Hepatic stellate cell (primary cell): ENCODE data around the gene CABLES1.
"Not testable (repeated sequence)": the region's sequence is repeated elsewhere in the genome, so short reads cannot be mapped to it uniquely, and the experiment has no call there.

Source experiments
- DNase-seq: peaks from one replicate; pipeline ENCODE4 v3.0.0; 2011; ENCODE audit warnings: low spot score

CABLES1 gene

GRCh38 chr18:23269068-23269467, 133.8 kb downstream of the CABLES1 start:
- not testable (repeated sequence) for DNase-seq

GRCh38 chr18:23269928-23270327, 134.6 kb downstream of the CABLES1 start:
- DNase-seq, result no peak

GRCh38 chr18:23270986-23271680, 135.8 kb downstream of the CABLES1 start:
- DNase-seq, result no peak

GRCh38 chr18:23272498-23273232, 137.4 kb downstream of the CABLES1 start:
- DNase-seq, result no peak

- no peak for DNase-seq
Observed at GRCh38 chr18:23273443-23273966, 138.2 kb downstream of the CABLES1 start.

- DNase-seq, result no peak
Observed at GRCh38 chr18:23274638-23275482, 139.6 kb downstream of the CABLES1 start.

GRCh38 chr18:23276451-23276850, 141.2 kb downstream of the CABLES1 start:
- no peak for DNase-seq

- DNase-seq, result no peak
Observed at GRCh38 chr18:23277399-23277798, 142.1 kb downstream of the CABLES1 start.

- no peak for DNase-seq
Observed at GRCh38 chr18:23279931-23280330, 144.6 kb downstream of the CABLES1 start.

GRCh38 chr18:23280844-23281243, 145.6 kb downstream of the CABLES1 start:
- DNase-seq, result no peak

- DNase-seq, result no peak
Observed at GRCh38 chr18:23281626-23282436, 146.5 kb downstream of the CABLES1 start.

- DNase-seq, result no peak
Observed at GRCh38 chr18:23282437-23282781, 147.1 kb downstream of the CABLES1 start.

GRCh38 chr18:23283916-23284430, 148.7 kb downstream of the CABLES1 start:
- no peak for DNase-seq

GRCh38 chr18:23284629-23285028, 149.3 kb downstream of the CABLES1 start:
- no peak for DNase-seq

GRCh38 chr18:23285581-23285980, 150.3 kb downstream of the CABLES1 start:
- DNase-seq, result not testable (repeated sequence)

- no peak for DNase-seq
Observed at GRCh38 chr18:23291456-23292205, 156.3 kb downstream of the CABLES1 start.

GRCh38 chr18:23300231-23300805, 165.0 kb downstream of the CABLES1 start:
- DNase-seq, result no peak

- DNase-seq, result no peak
Observed at GRCh38 chr18:23301972-23302371, 166.7 kb downstream of the CABLES1 start.

- no peak for DNase-seq
Observed at GRCh38 chr18:23302511-23302850, 167.2 kb downstream of the CABLES1 start.

GRCh38 chr18:23302851-23303527, 167.7 kb downstream of the CABLES1 start:
- peak; percentile 54 for DNase-seq
